IMR-90 (cell line): ENCODE data around the gene NUP210L.

Experiments used
- CHD1 ChIP-seq: IDR thresholded peaks from 2 replicates; pipeline ENCODE4 v1.6.1; 2012; ENCODE audit warnings: low read depth, low read length, improper control_type of control experiment
- POLR2A ChIP-seq: IDR thresholded peaks from 2 replicates; pipeline ENCODE4 v1.6.1; 2012; ENCODE audit warnings: mild to moderate bottlenecking, low read depth, low read length
- TF ChIP-seq, protein P1 (sequence below): conservative IDR thresholded peaks from 2 replicates; pipeline ENCODE4 v1.5.1; 2012; ENCODE audit warnings: mild to moderate bottlenecking, low read depth, low read length, improper control_type of control experiment
- TF ChIP-seq, protein P2 (sequence below): fragments of 150-350 bp; IDR thresholded peaks from 2 replicates; pipeline ENCODE4 v1.6.1; 2017; ENCODE audit warnings: mild to moderate bottlenecking, antibody characterized with exemption, low read length, low read depth

DNA sequence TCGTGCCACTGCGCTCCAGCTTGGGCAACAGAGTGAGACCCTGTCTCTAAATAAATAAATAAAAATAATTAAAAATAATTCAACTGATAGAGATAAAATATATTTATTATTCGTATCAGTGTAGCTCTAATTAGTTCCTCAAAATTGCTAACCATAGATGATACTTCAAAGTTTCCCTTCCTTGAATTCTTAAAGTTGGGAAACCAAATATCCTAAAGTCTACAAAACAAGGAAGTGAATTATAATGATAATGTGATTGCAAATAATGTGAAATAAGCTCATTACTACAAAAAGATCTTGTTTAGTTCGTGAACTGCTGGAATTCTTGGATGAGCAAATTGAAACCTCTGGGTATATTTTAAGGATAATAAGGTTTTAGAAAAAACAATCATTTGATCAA is 60.5 kb downstream of the NUP210L start:
- TF ChIP-seq, protein P1, sequence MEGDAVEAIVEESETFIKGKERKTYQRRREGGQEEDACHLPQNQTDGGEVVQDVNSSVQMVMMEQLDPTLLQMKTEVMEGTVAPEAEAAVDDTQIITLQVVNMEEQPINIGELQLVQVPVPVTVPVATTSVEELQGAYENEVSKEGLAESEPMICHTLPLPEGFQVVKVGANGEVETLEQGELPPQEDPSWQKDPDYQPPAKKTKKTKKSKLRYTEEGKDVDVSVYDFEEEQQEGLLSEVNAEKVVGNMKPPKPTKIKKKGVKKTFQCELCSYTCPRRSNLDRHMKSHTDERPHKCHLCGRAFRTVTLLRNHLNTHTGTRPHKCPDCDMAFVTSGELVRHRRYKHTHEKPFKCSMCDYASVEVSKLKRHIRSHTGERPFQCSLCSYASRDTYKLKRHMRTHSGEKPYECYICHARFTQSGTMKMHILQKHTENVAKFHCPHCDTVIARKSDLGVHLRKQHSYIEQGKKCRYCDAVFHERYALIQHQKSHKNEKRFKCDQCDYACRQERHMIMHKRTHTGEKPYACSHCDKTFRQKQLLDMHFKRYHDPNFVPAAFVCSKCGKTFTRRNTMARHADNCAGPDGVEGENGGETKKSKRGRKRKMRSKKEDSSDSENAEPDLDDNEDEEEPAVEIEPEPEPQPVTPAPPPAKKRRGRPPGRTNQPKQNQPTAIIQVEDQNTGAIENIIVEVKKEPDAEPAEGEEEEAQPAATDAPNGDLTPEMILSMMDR, result no peak
- no peak for TF ChIP-seq CHD1
- no peak for TF ChIP-seq POLR2A
- TF ChIP-seq, protein P2, sequence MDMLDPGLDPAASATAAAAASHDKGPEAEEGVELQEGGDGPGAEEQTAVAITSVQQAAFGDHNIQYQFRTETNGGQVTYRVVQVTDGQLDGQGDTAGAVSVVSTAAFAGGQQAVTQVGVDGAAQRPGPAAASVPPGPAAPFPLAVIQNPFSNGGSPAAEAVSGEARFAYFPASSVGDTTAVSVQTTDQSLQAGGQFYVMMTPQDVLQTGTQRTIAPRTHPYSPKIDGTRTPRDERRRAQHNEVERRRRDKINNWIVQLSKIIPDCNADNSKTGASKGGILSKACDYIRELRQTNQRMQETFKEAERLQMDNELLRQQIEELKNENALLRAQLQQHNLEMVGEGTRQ, result no peak
